ENCODE results near the gene TAF4.

DNA sequence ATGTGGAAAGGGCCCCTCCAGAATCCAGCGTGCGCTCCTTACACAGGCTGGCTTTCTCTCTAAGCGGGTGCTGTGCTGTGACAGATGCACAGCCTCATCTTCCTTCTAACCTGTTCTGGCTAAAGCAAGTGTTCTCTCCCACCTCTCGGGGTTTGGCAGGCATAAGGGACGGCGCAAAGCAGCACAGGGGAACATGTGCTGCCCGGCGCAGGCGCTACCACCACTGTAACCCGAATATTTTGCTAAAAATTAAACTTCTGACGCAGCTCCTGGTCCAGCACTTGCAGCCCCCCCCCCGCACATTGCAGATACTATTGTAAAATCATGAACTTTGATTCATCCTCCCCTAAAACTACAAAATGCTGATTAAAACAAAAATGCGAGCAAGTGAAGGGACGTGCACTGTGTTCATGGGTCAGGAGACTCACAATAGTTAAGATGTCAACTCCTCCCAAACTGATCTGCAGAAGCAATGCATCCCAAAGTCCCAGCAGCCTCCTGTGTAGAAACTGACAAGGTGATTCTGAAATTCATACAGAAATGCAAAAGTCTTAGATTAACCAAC is 43.0 kb downstream of the TAF4 start:
- TF ChIP-seq CTCF (IDR thresholded peaks at IDR 0.05; ENCODE audit: insufficient read depth, low read length, poor library complexity, severe bottlenecking) (no peak), EZH2phosphoT487 (conservative IDR thresholded peaks at IDR 0.05; ENCODE audit: low read length) (no peak)
